GDM1 (cell line): Measurements from ENCODE around the gene PRDM15.

ENCODE experiments used
- DNase-seq: peaks from one replicate; lab custom pipeline; 2025; lab: John Stamatoyannopoulos, UW

The PRDM15 gene

GRCh38 chr21:41864311-41865001 is 14.7 kb downstream of the PRDM15 start:
- DNase-seq = no peak

- no peak for DNase-seq
These were observed 15.8 kb downstream of the PRDM15 start for GRCh38 chr21:41863439-41863740.

GRCh38 chr21:41861987-41862386 is 17.2 kb downstream of the PRDM15 start:
- no peak for DNase-seq

- DNase-seq = no peak
These were observed 17.9 kb downstream of the PRDM15 start for GRCh38 chr21:41861255-41861654.

GRCh38 chr21:41859297-41859980 is 19.7 kb downstream of the PRDM15 start:
- no peak for DNase-seq

- no peak for DNase-seq
These were observed 20.5 kb downstream of the PRDM15 start for GRCh38 chr21:41858466-41859296.

- DNase-seq = no peak
These were observed 21.3 kb downstream of the PRDM15 start for GRCh38 chr21:41857771-41858300.

GRCh38 chr21:41856572-41856971 is 22.6 kb downstream of the PRDM15 start:
- no peak for DNase-seq

- no peak for DNase-seq
These were observed 24.6 kb downstream of the PRDM15 start for GRCh38 chr21:41854426-41854995.

GRCh38 chr21:41852929-41853320 is 26.2 kb downstream of the PRDM15 start:
- DNase-seq = no peak

GRCh38 chr21:41852151-41852928 is 26.8 kb downstream of the PRDM15 start:
- DNase-seq = no peak

GRCh38 chr21:41851090-41851790 is 27.9 kb downstream of the PRDM15 start:
- DNase-seq = no peak

- DNase-seq = no peak
These were observed 29.1 kb downstream of the PRDM15 start for GRCh38 chr21:41850085-41850484.

- no peak for DNase-seq
These were observed 30.1 kb downstream of the PRDM15 start for GRCh38 chr21:41848958-41849580.

GRCh38 chr21:41848533-41848932 is 30.6 kb downstream of the PRDM15 start:
- no peak for DNase-seq

- no peak for DNase-seq
These were observed 31.9 kb downstream of the PRDM15 start for GRCh38 chr21:41847066-41847804.

GRCh38 chr21:41846536-41846935 is 32.6 kb downstream of the PRDM15 start:
- DNase-seq = no peak

GRCh38 chr21:41846033-41846317 is 33.2 kb downstream of the PRDM15 start:
- no peak for DNase-seq

- DNase-seq = no peak
These were observed 33.7 kb downstream of the PRDM15 start for GRCh38 chr21:41845310-41846032.
